ENCODE data around the gene ARHGEF28.
A peak's percentile ranks its signal among the peaks of the same experiment; 100 is the strongest.

ARHGEF28 gene

DNA sequence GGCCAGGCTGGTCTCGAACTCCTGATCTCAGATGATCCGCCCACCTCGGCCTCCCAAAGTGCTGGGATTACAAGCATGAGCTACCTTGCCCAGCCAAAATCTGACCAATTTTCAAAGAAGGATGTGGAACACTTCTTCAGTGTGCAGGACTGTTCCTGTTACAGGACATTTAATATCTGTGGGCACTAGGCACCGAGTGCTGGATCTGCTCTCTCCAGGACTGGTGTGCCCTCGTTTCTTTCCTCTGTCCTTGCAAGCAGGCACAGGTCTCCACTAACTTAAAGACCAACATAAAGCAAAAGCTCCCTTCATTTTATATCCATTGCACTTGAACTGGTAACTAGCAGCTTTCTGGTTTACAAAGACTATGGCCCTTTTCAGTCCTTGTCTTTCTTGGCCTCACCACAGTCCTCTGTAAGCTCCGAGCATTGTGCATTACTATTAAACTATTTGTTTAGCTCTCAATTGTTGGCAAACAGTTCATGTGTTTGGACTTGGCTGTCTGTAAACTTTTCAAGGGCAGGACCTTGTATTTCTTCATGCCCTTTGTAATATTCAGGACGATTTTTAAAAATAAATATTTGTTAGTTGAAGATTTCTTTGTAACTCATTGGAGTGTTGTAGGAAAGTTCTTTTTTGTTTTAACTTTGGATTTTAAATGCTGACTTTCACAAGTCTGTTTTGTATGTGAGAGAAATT lies 37.3 kb downstream of the ARHGEF28 start:
- DNase-seq, result no peak

GRCh38 chr5:73663860-73664240 lies 37.9 kb downstream of the ARHGEF28 start:
- DNase-seq, result no peak

DNA sequence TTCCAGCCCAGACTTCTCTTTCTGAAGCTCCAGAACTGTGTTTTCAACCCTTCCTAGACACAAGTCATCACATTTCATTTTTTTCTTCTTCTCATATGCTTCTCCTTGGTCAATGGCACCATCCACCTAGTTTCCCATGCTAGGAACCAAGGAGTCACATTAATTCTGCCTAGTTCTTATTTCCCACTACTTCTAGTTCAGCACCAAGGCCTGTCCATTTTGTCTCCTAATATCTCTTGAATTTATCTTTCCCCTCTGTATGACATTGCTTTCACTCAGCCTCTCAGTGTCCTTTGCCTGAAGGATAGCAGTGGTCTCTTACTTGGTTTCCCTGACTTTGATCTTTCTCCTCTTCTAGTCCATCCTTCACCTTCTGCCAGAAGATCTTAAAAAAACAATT lies 38.8 kb downstream of the ARHGEF28 start:
- no peak for DNase-seq

DNA sequence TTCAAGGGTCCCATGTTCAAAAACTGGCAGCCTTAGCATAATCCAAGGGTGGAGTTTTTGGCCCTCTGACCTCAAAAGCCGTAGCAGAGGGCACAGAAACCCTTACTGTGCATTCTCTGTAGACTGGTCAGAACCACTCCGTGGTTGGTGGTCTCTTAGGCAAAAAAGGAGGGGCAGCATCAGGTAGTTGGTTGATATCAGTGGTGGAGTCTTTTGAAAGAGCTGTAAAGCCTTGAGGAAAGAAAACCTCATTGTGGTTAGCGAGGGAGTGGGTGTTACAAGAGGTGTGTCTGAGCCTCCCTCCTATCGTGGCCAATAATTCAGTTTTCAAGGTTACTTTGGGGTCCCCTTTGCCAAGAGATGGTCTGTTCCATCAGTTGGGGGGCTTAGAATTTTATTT lies 40.9 kb downstream of the ARHGEF28 start:
- DNase-seq, result no peak

GRCh38 chr5:73668017-73668416 lies 42.0 kb downstream of the ARHGEF28 start:
- DNase-seq, result no peak

- no peak for DNase-seq
These were observed 42.6 kb downstream of the ARHGEF28 start for GRCh38 chr5:73668486-73669111.

DNA sequence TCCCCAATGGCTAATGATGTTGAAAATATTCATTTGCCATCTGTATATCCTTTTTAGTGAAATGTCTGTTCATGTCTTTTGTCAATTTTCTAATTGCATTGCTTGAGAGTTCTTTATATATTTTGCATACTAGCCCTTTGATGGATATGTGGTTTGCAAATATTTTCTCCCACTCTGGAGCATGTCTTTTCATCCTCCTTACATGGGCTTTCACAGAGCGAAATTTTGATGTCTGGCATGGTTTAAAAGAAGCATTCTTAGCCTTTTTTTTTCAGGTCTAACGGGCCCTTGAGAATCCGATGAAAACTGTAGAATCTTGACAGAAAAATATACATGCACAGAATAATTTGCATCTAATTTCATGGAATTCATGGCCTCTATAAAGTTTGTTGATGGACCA lies 44.7 kb downstream of the ARHGEF28 start:
- DNase-seq, result no peak

- no peak for DNase-seq
These were observed 46.1 kb downstream of the ARHGEF28 start for GRCh38 chr5:73672132-73672531.

DNA sequence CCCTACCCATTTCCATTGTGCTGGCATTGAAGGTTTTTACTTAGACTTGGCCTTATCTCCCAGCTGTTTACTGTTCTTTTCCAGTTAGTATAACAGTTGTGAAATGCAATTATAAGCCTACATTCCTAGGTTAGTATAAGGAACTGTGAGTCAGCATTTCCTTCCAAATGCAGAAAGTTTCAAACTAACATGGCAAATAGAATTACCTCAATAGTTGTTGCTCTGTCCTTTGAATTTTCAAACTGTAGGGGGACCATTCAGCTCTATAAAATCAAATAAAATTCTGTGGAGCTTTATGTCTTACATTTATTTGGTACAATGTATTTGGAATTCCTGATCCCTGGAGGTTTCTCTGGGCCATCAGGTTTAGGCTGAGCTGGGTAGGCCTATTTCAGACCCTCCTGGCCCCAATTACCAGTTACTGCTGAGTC lies 47.2 kb downstream of the ARHGEF28 start:
- no peak for DNase-seq

DNA sequence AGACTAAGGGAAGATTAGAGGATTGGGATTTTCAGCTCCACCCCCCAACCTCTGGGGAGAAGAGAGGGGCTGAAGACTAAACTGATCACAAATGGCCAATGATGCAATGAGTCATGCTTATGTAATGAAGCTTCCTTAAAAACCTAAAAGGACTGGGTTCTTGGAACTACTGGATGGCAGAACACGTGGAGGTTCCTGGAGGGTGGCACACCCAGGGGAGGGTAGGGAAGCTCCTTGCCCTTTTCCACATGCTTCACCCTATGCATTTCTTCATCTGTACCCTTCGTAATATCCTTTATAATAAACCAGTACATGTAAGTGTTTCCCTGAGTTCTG lies 48.6 kb downstream of the ARHGEF28 start:
- no peak for DNase-seq

- DNase-seq, result no peak
These were observed 52.3 kb downstream of the ARHGEF28 start for GRCh38 chr5:73678322-73678740.

GRCh38 chr5:73678807-73679206 lies 52.8 kb downstream of the ARHGEF28 start:
- no peak for DNase-seq

DNA sequence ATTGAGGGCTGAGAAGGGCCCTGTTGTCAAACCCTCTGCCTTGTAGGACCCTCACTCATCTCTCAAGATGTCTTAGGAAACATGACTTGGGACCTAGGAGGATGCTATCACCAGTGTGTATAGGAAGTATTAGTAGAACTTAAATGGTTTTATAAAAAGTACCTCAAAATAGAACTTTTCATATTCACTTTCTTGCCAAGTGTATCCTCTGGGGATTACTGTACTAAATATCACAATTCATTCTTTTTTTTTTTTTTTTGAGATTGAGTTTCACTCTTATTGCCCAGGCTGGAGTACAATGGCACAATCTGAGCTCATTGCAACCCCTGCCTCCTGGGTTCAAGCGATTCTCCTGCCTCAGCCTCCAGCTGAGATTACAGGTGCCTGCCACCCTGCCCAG lies 56.2 kb downstream of the ARHGEF28 start:
- no peak for DNase-seq

DNA sequence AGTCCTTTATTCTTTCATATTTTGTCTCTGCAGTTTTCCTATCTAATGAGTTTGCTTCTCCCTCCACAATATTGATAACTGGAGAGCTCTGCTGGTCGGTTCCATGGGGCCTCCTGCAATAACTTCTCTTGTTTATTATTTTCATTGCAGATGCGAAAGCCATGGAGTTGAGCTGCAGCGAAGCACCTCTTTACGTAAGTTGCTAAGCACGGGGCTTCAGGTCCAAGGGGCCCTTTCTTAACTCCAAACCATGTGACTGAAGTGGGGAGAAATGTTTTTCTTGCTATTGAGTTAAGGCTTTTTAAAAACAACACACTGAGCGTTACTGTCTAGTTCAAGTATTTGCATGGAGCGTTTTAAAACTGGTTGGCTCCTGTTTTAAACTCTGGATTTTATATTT lies 58.7 kb downstream of the ARHGEF28 start:
- DNase-seq, result no peak

DNA sequence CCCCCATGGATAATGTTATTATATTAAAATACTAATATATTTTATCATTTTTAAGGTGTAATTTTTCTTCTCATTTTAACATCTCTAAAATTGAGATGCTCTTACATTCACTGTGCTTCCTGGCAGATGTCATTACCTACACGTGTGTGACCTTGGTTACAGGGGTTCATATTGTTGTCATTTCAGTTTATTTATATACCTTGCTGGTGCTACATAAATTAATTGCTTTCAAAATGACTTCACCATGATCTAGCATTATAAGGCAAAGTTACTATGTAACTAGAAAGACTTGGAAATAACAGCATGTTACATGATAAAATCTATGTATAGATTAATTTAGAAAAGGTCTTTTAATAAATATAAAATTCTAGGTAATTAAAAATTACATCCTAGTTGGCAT lies 60.9 kb downstream of the ARHGEF28 start:
- no peak for DNase-seq

GRCh38 chr5:73687357-73687756 lies 61.4 kb downstream of the ARHGEF28 start:
- no peak for DNase-seq

DNA sequence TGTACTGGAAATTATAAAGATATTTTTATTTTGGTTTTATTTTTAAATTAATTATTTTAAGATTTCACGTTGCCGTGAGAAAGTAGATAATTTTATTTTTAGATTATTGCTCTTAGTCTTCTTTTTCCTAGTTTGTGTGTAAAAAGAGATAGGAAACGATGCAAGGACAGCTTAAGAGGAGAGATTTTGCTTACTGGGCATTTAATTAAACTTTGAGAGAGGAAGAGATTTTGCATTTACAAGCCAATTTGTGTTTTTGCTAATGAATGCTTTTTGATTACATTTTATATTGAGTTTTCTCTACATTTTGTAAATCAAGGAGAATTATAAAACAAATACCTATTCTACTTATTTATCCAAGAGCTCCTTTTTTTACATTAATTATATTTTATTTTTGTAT lies 64.0 kb downstream of the ARHGEF28 start:
- DNase-seq, result no peak

GRCh38 chr5:73691302-73692080 lies 65.5 kb downstream of the ARHGEF28 start:
- DNase-seq, result no peak

DNA sequence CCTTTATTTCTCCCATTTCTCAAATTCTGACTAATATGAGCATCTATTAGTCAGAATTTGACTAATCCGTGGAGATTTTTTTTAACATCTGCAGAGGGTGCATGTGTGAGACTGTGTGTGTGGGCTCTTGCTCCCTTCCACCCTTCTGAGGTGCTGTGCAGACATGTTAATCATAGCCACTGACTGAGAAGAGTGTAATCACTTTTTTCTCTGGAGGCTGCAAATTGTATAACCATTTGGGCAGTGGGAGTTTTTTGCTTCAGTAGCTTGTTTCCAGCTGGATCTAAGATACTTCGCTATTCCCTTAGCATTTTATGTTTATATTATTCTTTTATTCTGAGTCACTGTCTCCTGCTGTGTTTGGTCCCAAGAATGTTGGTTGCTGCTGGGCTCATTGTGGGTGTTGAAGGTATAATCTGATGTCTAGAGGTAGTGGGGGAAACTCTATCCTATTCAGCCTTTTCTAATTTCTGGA lies 66.2 kb downstream of the ARHGEF28 start:
- DNase-seq, result peak; percentile 24

DNA sequence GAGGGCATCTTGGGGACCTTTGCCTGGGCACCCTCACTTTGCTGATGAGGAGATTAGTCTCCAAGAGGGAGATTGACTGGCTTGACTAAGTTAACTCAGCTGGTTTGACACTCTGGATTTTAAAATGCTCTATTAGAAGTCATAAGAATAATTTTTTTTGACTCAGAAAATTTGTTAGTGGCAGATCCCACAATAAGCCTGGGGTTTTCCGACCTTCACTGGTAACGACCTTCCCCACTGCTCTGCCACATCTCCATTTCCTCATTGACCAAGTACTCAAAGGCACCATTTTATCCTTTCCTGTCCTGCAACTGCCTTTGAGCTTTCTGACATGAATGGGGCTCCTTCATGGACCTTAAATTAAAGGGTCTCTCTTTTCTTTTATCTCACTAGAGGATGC lies 67.0 kb downstream of the ARHGEF28 start:
- no peak for DNase-seq

GRCh38 chr5:73693573-73694061 lies 67.6 kb downstream of the ARHGEF28 start:
- no peak for DNase-seq

DNA sequence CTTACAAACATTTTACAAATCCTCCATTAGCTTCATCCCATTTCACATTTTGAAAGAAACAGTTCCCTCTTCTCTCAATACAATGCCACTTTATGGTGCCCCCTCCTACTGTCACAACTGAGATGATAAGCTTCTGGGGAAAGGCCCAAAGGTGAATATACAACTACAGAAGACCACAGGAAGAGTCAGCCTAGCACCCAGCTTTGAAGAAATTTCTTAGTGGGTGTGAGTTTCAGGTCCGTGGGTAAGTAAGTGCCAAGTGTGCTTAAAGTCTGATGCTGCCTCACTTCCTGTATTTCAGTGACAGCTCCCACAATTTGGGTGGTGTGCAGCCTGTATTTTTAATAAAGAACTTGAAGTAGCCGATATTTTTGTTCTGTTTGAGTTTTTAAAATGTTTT lies 68.1 kb downstream of the ARHGEF28 start:
- DNase-seq, result no peak

GRCh38 chr5:73698011-73698410 lies 72.0 kb downstream of the ARHGEF28 start:
- DNase-seq, result no peak

DNA sequence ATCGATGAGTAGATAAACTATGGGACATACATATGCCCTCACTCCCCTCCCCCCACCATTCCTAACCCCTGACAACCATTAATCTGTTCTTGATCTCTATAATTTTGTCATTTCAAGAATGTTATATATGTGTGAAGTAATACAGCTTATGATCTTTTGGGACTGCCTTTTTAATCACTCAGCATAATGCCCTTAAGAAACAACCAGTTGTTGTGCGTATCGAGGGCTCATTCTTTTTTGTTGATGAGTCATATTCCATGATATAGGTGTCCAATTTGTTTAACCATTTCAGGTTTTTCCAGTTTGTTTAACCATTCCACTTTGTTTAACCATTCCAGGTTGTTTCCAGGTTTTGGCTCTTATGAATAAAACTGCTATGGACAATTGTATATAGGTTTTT lies 75.6 kb downstream of the ARHGEF28 start:
- DNase-seq, result no peak
